ENCODE measurements around the gene SMARCA1. TPM values are rescaled to one million over a fixed set of nuclear protein-coding genes. Genes with fewer than 3 reads are reported as not detected.

SMARCA1 gene
- total RNA-seq, 2 experiments from 2014 or later = 0.06 TPM

GRCh38 chrX:129462707-129463106 lies 60.6 kb downstream of the SMARCA1 start:
- ChIA-PET CTCF (no interaction called here), POLR2A (no interaction called here)

DNA sequence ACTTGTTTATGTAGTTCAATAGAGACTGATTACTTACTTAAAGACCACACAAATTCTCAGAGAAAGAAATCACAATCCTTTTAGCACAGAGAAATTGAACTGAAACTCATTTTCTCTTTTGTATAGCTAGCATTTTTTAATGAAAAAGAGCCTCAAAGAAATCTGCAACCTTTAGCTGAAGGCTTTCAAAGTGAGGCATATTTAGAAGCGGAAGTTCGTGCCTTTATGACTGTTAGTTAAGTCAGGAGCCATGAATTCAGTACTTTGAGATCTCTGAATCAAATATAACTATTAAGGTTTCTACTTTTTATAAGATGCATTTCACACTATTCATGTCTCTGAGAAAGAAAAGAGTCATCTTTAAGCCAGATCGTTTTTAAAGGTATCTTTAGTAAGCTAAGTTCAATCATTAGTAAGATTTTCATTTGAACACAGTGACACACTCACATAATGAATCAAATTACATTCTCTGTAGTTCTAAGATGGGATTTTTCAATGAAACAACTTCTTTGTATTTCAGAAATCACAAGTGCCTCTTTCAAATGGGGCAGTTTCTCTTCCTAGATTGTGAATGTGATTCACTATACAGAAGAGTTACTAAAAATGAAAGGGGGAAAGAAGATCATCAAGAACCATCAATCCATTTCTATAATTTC lies 61.4 kb downstream of the SMARCA1 start:
- POLR2A ChIA-PET = no interaction called here

GRCh38 chrX:129452523-129452922 lies 70.8 kb downstream of the SMARCA1 start:
- CTCF ChIA-PET = no interaction called here
- POLR2A ChIA-PET = no interaction called here

More for the DNA sequence above, 61.4 kb downstream of the SMARCA1 start:
- CTCF ChIA-PET = no interaction called here

- ChIA-PET CTCF (no interaction called here), POLR2A (no interaction called here)
Observed at GRCh38 chrX:129450123-129450522, 73.2 kb downstream of the SMARCA1 start.

- ChIA-PET POLR2A (no interaction called here), CTCF (no interaction called here)
Observed at GRCh38 chrX:129449148-129449547, 74.1 kb downstream of the SMARCA1 start.

GRCh38 chrX:129445436-129445835 lies 77.9 kb downstream of the SMARCA1 start:
- ChIA-PET POLR2A (no interaction called here), CTCF (no interaction called here)

GRCh38 chrX:129433945-129434344 lies 89.3 kb downstream of the SMARCA1 start:
- POLR2A ChIA-PET = no interaction called here

GRCh38 chrX:129433461-129433860 lies 89.8 kb downstream of the SMARCA1 start:
- CTCF ChIA-PET = no interaction called here

More at GRCh38 chrX:129433945-129434344, 89.3 kb downstream of the SMARCA1 start:
- CTCF ChIA-PET = no interaction called here

DNA sequence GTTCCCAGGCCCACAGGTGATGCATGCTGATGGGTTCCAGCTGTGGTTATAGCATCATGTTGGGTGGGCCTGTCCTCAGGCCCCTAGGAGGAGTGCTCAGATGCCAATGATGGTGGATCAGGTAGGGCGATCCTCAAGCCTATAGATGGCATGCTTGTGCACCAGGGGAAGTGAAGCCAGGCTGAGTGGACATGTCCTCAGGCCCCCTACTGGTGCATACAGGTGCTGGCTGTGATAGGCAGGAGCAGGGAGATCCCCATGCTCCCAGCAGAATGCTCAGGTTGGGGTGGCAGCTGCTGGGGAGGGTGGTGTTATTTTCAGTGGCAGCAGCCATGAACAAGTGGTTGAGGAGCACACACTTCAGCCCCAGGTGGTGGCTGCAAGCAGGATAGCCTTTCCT lies 96.0 kb downstream of the SMARCA1 start:
- POLR2A ChIA-PET = no interaction called here
- CTCF ChIA-PET = no interaction called here

More at GRCh38 chrX:129433461-129433860, 89.8 kb downstream of the SMARCA1 start:
- POLR2A ChIA-PET = no interaction called here

GRCh38 chrX:129423191-129423590 lies 100.1 kb downstream of the SMARCA1 start:
- ChIA-PET CTCF (no interaction called here), POLR2A (no interaction called here)

GRCh38 chrX:129404670-129405008 lies 118.7 kb downstream of the SMARCA1 start:
- POLR2A ChIA-PET = no interaction called here
- CTCF ChIA-PET = no interaction called here

- ChIA-PET POLR2A (no interaction called here), CTCF (no interaction called here)
Observed at GRCh38 chrX:129403974-129404669, 119.2 kb downstream of the SMARCA1 start.

Other genes starting within 250 kb of the SMARCA1 start
- 1 to 10 TPM; 1.8 TPM for gene OCRL, start 16.8 kb upstream of the SMARCA1 start, total RNA-seq
- under 1 TPM; 0.57 to 0.88 TPM for gene APLN, start 131.5 kb upstream of the SMARCA1 start, total RNA-seq
- under 1 TPM; 0.23 to 0.32 TPM for gene XPNPEP2, start 215.5 kb upstream of the SMARCA1 start, total RNA-seq

All from activated CD8-positive, alpha-beta memory T cell treated with anti-CD3 and anti-CD28 coated beads for 36 hours (primary cell).